Activated naive CD8-positive, alpha-beta T cell treated with anti-CD3 and anti-CD28 coated beads, Interleukin-2, amount 10 ng/mL, durations not matched to agents 7 days and 5 days (primary cell): ENCODE measurements around the gene SLC25A41. TPM values are rescaled to one million over a fixed set of nuclear protein-coding genes. Genes with fewer than 3 reads are reported as not detected.
A peak's percentile ranks its signal among the peaks of the same experiment; 100 is the strongest.
"Not testable (repeated sequence)": the region's sequence is repeated elsewhere in the genome, so short reads cannot be mapped to it uniquely, and the experiment has no call there.

ENCODE experiments used
- ATAC-seq: fragments of 150-1000 bp; cut with Tn5 transposase; one replicate; pipeline ENCODE4 v1.10.0; 2021; ENCODE audit warnings: low read depth, moderate library complexity
- POLR2A ChIA-PET: fragments of 350-600 bp; sonication (Branson Sonifier 250); formaldehyde crosslinking; loops from one replicate; lab custom pipeline; 2021; ENCODE audit warnings: antibody characterized with exemption; lab: Charles Lee
- DNase-seq: peaks from one replicate; pipeline ENCODE4 v3.0.0; 2021
- H3K27ac Mint-ChIP-seq: one replicate; pipeline ENCODE4 v1.8.0; 2022; ENCODE audit warnings: mild to moderate bottlenecking, mixed read lengths
- H3K27me3 Mint-ChIP-seq: one replicate; pipeline ENCODE4 v1.8.0; 2022; ENCODE audit warnings: mild to moderate bottlenecking, moderate library complexity, mixed read lengths
- H3K36me3 Mint-ChIP-seq: one replicate; pipeline ENCODE4 v1.8.0; 2021; ENCODE audit warnings: mild to moderate bottlenecking, mixed read lengths
- H3K4me1 Mint-ChIP-seq: one replicate; pipeline ENCODE4 v1.8.0; 2021; ENCODE audit warnings: mixed read lengths
- H3K4me3 Mint-ChIP-seq: one replicate; pipeline ENCODE4 v1.8.0; 2022; ENCODE audit warnings: mild to moderate bottlenecking, moderate library complexity, mixed read lengths
- H3K9me3 Mint-ChIP-seq: one replicate; pipeline ENCODE4 v1.8.0; 2021; ENCODE audit warnings: mixed read lengths
- total RNA-seq, 2 experiments: library from RNA; stranded (reverse); gene quantifications; one replicate each; pipeline ENCODE4 v1.2.3, GENCODE V29; 2021

The SLC25A41 gene
- total RNA-seq, 2 experiments from 2014 or later = 0.91 to 1.0 TPM

GRCh38 chr19:6431891-6432290 lies 1.7 kb downstream of the SLC25A41 start:
- Mint-ChIP-seq H3K4me1 (peaks cover 15% of the 10 kb centered on the region), H3K4me3 (no peak overlapping the region), H3K27me3 (no peaks in the 10 kb centered on the region), H3K27ac (no peak overlapping the region), H3K36me3 (peaks cover 3% of the 10 kb centered on the region), H3K9me3 (no peaks in the 10 kb centered on the region)
- DNase-seq (no peak), ATAC-seq (no peak)
- POLR2A ChIA-PET = interaction anchor here (0.6 kb wide), 1 partner anchor 29 kb away, joined by 4 read pairs; no protein-coding TSS in a partner anchor

- POLR2A ChIA-PET = no interaction called here
- no peak for DNase-seq
- Mint-ChIP-seq H3K4me1 (peaks cover 20% of the 10 kb centered on the region), H3K9me3 (no peaks in the 10 kb centered on the region), H3K27ac (peak overlapping the region; percentile 30), H3K27me3 (no peaks in the 10 kb centered on the region), H3K36me3 (peaks cover 3% of the 10 kb centered on the region), H3K4me3 (peak overlapping the region; percentile 61)
- ATAC-seq = no peak
These were observed 3.9 kb downstream of the SLC25A41 start for GRCh38 chr19:6429419-6430221.

GRCh38 chr19:6428692-6429418 lies 4.7 kb downstream of the SLC25A41 start:
- H3K36me3 Mint-ChIP-seq, ATAC-seq, H3K27me3 Mint-ChIP-seq, H3K9me3 Mint-ChIP-seq, DNase-seq, POLR2A ChIA-PET: not testable (repeated sequence)
- Mint-ChIP-seq H3K4me1 (peaks cover 20% of the 10 kb centered on the region), H3K27ac (peak overlapping the region; percentile 30), H3K4me3 (peak overlapping the region; percentile 61)

- H3K27me3 Mint-ChIP-seq = no peaks in the 10 kb centered on the region
- peaks cover 33% of the 10 kb centered on the region for H3K4me1 Mint-ChIP-seq
- no peak overlapping the region for H3K27ac Mint-ChIP-seq
- POLR2A ChIA-PET = interaction anchor here (1.1 kb wide), 1 partner anchor 32 kb away, joined by 3 read pairs; the partner anchor contains the start of gene SLC25A23
- ATAC-seq (no peak), DNase-seq (no peak)
- no peaks in the 10 kb centered on the region for H3K9me3 Mint-ChIP-seq
- peaks cover 8% of the 10 kb centered on the region for H3K36me3 Mint-ChIP-seq
- no peak overlapping the region for H3K4me3 Mint-ChIP-seq
These were observed 6.4 kb downstream of the SLC25A41 start for GRCh38 chr19:6427131-6427530.

GRCh38 chr19:6425732-6426620 lies 7.6 kb downstream of the SLC25A41 start:
- POLR2A ChIA-PET = interaction anchor here (0.6 to 3.8 kb wide), 10 partner anchors 10 to 465 kb away, joined by 3 to 28 read pairs (median 6); partner anchors contain the start of genes ALKBH7, CLPP, DENND1C and GTF2F1
- H3K27me3 Mint-ChIP-seq = no peaks in the 10 kb centered on the region

GRCh38 chr19:6424939-6425731 lies 8.4 kb downstream of the SLC25A41 start:
- peak overlapping the region; percentile 79 for H3K4me3 Mint-ChIP-seq
- POLR2A ChIA-PET = interaction anchor here (0.6 to 3.8 kb wide), 17 partner anchors 11 to 1628 kb away, joined by 3 to 28 read pairs (median 6); partner anchors contain the start of genes ALKBH7, CCL25, CLPP and DENND1C
- ATAC-seq (peak; percentile 85), DNase-seq (peak; percentile 96)
- H3K4me1 Mint-ChIP-seq = peaks cover 29% of the 10 kb centered on the region
- peak overlapping the region; percentile 98 for H3K27ac Mint-ChIP-seq
- no peaks in the 10 kb centered on the region for H3K9me3 Mint-ChIP-seq
- H3K36me3 Mint-ChIP-seq = peaks cover 8% of the 10 kb centered on the region
- H3K27me3 Mint-ChIP-seq = no peaks in the 10 kb centered on the region

More at GRCh38 chr19:6425732-6426620, 7.6 kb downstream of the SLC25A41 start:
- Mint-ChIP-seq H3K36me3 (peaks cover 7% of the 10 kb centered on the region), H3K4me3 (peak overlapping the region; percentile 79), H3K27ac (peak overlapping the region; percentile 98), H3K4me1 (peaks cover 29% of the 10 kb centered on the region), H3K9me3 (no peaks in the 10 kb centered on the region)
- no peak for DNase-seq
- ATAC-seq = no peak

GRCh38 chr19:6424195-6424938 lies 9.2 kb downstream of the SLC25A41 start, which contains the start of gene KHSRP:
Gene KHSRP (minus strand): TSS chr19:6424811. CDS start chr19:6424701, 110 bp downstream.
- POLR2A ChIA-PET = interaction anchor here (0.6 to 3.8 kb wide), 17 partner anchors 31 to 1629 kb away, joined by 3 to 28 read pairs (median 6); partner anchors contain the start of genes ALKBH7, CCL25, CLPP and DENND1C
- Mint-ChIP-seq H3K36me3 (peaks cover 8% of the 10 kb centered on the region), H3K9me3 (no peaks in the 10 kb centered on the region), H3K4me3 (peak within 1 kb of the TSS; percentile 82), H3K4me1 (peaks cover 24% of the 10 kb centered on the region), H3K27me3 (no peaks in the 10 kb centered on the region), H3K27ac (peak within 1 kb of the TSS; percentile 98)
- DNase-seq = peak; percentile 58
- ATAC-seq = no peak

GRCh38 chr19:6423499-6424194 lies 9.9 kb downstream of the SLC25A41 start:
- DNase-seq (peak; percentile 56), ATAC-seq (no peak)
- peaks cover 22% of the 10 kb centered on the region for H3K4me1 Mint-ChIP-seq
- H3K9me3 Mint-ChIP-seq = no peaks in the 10 kb centered on the region
- peak overlapping the region; percentile 83 for H3K27ac Mint-ChIP-seq
- no peaks in the 10 kb centered on the region for H3K27me3 Mint-ChIP-seq
- peaks cover 8% of the 10 kb centered on the region for H3K36me3 Mint-ChIP-seq
- POLR2A ChIA-PET = interaction anchor here (0.6 to 3.8 kb wide), 4 partner anchors 30 to 440 kb away, joined by 3 to 28 read pairs (median 14); partner anchors contain the start of genes DENND1C and GTF2F1
- peak overlapping the region; percentile 82 for H3K4me3 Mint-ChIP-seq

- H3K4me3 Mint-ChIP-seq = no peak overlapping the region
These were observed 12.2 kb downstream of the SLC25A41 start for GRCh38 chr19:6421075-6422014.

GRCh38 chr19:6418562-6418932 lies 15.0 kb downstream of the SLC25A41 start:
- H3K4me1 Mint-ChIP-seq = peaks cover 16% of the 10 kb centered on the region
- no peaks in the 10 kb centered on the region for H3K9me3 Mint-ChIP-seq
- H3K27me3 Mint-ChIP-seq = no peaks in the 10 kb centered on the region
- H3K36me3 Mint-ChIP-seq = peaks cover 16% of the 10 kb centered on the region
- POLR2A ChIA-PET = no interaction called here
- no peak for ATAC-seq
- H3K27ac Mint-ChIP-seq = peak overlapping the region; percentile 32
- no peak overlapping the region for H3K4me3 Mint-ChIP-seq
- DNase-seq = no peak

More at GRCh38 chr19:6421075-6422014, 12.2 kb downstream of the SLC25A41 start:
- no peaks in the 10 kb centered on the region for H3K9me3 Mint-ChIP-seq
- no peaks in the 10 kb centered on the region for H3K27me3 Mint-ChIP-seq
- no peak for DNase-seq
- peaks cover 22% of the 10 kb centered on the region for H3K4me1 Mint-ChIP-seq
- no peak overlapping the region for H3K27ac Mint-ChIP-seq
- peaks cover 11% of the 10 kb centered on the region for H3K36me3 Mint-ChIP-seq
- POLR2A ChIA-PET = interaction anchor here (1.0 to 1.9 kb wide), 2 partner anchors 49 to 61 kb away, joined by 3 to 6 read pairs; partner anchors contain the start of genes ALKBH7 and CLPP
- ATAC-seq = no peak
